ENCODE measurements around the gene PHACTR1.
"Not testable (repeated sequence)": the region's sequence is repeated elsewhere in the genome, so short reads cannot be mapped to it uniquely, and the experiment has no call there.

DNA sequence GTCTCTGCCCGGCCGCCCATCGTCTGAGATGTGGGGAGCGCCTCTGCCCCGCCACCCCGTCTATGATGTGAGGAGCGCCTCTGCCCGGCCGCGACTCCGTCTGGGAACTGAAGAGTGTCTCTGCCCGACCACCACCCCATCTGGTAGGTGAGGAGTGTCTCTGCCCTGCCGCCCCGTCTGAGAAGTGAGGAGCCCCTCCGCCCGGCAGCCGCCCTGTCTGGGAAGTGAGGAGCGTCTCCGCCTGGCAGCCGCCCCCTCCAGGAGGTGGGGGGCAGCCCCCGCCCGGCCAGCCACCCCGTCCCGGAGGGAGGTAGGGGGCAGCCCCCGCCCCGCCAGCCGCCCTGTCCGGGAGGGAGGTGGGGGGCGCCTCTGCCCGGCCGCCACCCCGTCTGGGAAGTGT is 417.3 kb downstream of the PHACTR1 start:
- TF ChIP-seq, protein P1, sequence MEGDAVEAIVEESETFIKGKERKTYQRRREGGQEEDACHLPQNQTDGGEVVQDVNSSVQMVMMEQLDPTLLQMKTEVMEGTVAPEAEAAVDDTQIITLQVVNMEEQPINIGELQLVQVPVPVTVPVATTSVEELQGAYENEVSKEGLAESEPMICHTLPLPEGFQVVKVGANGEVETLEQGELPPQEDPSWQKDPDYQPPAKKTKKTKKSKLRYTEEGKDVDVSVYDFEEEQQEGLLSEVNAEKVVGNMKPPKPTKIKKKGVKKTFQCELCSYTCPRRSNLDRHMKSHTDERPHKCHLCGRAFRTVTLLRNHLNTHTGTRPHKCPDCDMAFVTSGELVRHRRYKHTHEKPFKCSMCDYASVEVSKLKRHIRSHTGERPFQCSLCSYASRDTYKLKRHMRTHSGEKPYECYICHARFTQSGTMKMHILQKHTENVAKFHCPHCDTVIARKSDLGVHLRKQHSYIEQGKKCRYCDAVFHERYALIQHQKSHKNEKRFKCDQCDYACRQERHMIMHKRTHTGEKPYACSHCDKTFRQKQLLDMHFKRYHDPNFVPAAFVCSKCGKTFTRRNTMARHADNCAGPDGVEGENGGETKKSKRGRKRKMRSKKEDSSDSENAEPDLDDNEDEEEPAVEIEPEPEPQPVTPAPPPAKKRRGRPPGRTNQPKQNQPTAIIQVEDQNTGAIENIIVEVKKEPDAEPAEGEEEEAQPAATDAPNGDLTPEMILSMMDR (IDR thresholded peaks at IDR 0.05; ENCODE audit: low read depth, low read length): not testable (repeated sequence)
- TF ChIP-seq EZH2phosphoT487 (IDR thresholded peaks at IDR 0.05; ENCODE audit: low read depth): not testable (repeated sequence)

Measured in OCI-LY3 (cell line).